SW480 (cell line): ENCODE results near the gene GNAI1.
"Not testable (repeated sequence)": the region's sequence is repeated elsewhere in the genome, so short reads cannot be mapped to it uniquely, and the experiment has no call there.

Experiments used
- DNase-seq: peaks from one replicate; pipeline ENCODE4 v3.0.0-alpha.2; 2016; ENCODE audit warnings: low spot score

GNAI1 gene

DNA sequence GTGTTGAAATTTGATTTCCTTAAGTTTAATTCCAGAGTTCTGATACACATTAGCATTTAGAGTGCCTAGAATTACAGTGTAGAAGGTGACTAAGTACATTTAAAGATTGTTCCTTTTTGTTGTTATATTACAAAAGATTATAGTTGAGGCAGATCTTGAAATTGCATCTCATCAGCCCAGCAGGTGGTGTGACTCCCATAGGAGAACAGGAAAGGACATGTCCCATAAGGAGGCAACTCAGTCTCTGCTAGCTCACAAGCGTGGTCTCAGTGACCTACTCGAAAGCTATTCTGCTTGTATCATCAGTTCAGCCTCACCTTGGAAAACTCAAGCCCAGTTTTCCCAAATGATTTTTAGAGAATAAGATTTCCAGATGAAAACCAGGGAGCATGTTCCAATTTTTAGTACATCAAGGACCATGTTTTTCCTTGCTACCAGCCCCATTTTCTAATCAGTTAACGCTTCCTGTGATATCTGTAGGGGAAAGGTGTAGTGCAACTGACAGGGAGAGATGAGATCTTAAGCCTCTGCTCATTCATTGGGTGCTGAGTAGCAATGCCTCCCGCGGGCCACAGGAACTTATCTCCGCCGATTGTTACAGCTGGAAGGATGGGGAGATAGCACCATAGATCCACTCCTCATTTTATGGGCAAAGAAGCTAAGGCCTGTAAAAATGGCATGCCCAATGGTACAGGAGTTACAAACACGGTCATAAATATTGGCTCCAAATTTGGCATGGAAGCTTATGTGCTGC is 1.1 kb upstream of the GNAI1 start:
- DNase-seq: peak; percentile 43

DNA sequence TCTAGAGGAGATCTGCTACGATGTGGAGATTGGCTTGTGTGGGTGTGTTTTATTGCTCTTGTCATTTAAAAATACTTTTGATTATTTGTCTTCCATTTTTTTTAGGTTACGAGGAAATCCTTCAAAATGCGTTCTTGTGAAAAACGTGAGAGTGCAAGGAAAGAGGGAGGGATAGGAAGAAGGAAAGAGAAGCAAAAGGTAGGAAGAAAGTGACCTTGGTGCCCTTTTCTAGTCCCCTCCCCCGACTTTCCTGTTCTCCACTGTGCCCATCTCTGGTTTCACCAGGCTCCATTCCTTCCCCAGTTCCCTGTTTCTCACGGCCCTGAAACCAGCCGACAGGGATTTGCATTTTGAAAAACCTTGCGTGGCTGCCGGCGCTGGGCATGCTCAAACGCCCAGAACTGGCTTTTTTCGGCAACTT is 506 bp upstream of the GNAI1 start:
- no peak for DNase-seq

DNA sequence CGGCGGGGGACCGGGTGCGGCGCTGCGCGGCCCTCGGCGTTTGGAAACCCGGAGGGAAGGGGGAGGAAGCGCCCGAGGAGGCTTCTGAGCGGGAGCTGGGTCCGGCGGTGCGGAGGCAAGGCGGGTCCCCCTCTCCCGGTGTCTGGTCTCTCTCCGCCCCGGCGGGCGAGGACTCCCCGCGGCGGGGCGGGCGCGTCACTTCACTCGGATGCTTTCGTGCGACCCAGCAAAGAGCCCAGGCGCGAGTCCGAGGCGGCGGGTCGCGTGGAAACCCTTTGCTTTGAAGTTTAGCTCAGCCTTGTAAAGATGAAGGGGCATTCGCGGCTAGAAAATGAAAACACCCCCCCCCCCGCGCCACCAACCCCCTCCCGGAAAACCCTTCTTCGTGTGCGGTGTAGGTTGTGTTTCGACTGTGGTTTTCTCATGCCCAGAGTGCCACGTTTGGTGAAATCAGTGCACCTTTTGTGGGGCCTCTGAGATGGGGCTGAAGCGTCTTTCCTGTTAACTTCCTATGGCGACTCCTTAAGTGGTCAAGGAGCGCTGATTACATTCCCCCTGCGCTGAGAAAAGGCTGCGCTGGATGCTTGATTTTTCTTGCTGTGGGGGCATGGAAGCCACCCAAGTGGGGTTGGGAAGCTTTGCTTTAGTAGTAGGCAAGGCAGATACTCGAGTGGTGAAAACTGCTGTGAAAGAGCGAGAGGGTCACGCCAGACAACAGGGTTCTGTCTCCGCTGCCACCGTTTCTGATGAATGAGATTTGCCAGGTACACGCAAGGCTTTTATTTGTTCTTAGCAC is 876 bp downstream of the GNAI1 start:
- DNase-seq: peak; percentile 52

DNA sequence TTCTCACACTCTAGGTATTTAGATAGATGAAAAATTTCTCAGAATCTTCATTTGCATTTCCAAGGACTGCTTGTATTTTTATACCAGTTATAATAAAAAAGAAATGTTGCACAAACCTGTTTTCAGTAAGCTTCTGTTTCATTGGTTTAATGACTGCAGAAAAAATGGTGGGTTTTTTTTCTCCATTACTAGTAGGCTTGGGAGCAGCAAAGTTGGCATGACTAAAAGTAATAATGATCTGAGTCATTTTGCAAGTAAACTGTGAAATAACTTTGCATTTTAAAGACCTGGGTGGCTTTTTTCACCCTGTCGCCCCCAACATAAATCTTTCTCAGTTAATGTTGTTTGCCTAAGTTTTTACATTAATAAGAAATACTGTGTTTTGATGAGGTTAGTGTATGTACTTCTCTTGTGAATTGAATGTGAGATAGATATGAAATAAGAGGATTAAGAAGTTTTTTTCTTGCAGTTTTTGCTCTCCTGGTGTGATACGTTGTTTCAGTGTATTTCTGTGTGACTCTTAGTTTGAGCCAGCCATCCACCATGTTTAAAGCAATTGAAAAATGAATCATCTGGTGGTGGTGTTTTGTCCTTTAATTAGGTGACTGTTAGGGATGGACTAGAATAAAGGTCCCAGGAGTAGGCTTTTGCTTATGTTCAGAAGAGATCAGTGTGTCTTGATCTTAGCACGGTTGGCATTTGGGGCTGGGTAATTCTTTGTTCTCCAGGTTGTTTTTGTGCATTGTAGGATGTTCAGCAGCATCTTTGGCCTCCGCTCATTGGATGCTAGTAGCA is 1.8 kb downstream of the GNAI1 start:
- peak; percentile 41 for DNase-seq

DNA sequence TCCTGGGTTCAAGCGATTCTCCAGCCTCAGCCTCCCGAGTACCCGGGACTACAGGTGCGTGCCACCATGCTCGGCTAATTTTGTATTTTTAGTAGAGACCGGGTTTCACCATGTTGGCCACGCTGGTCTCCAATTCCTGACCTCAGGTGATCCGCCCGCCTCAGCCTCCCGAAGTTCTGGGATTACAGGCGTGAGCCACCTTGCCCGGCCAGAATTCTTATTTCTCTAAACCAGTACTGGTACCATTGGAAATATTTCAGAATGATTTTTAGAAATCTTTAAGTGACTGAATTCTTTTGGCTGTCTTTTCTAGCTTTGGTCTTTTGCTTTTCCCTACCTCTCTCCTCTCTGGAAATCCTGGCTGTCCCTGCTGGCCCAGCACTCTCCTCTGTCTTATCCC is 2.8 kb downstream of the GNAI1 start:
- no peak for DNase-seq

DNA sequence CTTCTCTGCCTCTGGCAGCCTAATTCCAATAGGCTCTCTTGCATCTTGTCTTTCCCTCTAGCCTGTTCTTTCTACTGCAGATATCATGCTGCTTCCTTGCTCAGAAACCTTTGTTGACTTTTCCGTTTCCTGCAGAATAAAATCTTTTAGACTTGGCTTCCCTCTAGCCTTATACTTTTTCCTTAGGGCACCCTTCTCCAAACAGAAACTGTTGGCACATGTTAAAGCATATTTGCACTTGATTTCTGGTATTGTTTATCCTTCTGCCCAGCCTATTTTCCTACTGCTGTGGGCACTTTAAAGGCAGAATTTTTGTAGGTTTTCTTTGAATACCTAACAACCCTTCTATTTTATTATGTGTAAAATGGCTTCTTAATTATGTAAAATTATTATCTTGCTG is 4.6 kb downstream of the GNAI1 start:
- no peak for DNase-seq

DNA sequence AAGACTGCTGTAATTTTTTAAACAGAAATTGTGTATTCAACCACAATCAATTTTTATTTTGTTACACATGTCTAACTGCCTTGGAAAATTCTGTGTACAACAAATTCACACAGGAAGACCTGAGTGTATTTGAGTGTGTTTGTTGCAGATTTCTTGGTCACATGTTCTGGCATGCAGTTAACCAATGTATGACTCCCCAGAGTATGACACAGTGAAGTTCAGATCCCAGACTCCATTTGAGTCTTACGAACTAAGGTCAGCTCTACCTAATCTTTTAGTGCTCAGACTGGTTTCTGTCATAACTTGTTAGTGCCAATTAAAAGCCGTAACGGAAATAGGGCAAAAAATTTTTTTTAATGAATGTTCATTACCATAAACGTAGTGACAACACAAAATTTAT is 5.8 kb downstream of the GNAI1 start:
- no peak for DNase-seq

DNA sequence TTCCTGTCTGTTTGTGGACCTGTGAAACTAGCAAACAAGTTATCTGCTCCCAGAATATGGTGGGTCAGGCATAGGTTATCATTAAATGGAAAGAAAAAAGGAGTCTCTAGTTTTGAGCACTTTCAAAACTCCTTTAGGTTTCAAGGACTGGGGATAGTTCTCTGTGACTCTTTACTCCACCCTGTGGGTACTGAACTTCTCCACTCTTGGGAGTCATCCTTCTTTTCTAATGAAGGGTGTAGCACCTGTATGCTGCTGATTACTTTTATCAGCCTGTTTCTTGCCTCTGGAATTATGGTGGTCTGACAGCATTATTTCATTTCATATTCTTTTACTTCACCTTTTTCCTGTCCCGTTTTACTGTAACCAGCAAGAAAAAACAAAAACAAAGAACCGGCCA is 6.7 kb downstream of the GNAI1 start:
- DNase-seq: no peak

DNA sequence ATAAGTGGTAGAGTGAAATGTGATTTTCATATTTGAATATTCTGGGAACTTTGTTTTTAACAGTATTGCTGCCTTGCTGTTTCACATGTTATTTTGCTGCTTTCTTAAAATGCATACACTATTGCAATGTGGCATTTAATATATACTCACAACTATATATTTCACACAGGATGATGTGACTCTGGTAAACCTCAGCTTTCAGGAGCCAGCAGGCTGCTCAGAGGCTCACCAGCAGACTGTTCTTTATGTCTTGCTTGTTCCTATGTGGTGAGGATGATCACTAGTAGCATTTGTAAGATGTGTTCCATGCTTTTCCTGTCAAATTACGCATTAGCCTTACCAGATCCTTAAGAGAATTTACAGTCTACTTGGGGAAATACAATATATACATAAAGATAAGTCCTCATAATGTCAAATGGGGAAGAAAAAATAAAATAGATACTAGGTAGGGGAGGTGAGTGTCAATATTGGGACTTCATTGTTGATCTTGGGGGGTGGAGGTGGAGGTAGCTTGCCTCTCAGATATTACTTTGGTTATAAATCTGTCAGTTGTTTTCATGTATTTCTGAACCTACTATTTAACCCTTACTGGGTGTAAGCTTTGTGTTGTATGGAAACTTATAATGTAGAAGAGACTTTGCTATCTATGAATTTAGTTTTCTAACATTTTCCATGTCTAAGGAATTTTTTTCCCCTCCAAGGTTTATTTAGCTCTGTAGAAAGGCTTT is 8.4 kb downstream of the GNAI1 start:
- no peak for DNase-seq

DNA sequence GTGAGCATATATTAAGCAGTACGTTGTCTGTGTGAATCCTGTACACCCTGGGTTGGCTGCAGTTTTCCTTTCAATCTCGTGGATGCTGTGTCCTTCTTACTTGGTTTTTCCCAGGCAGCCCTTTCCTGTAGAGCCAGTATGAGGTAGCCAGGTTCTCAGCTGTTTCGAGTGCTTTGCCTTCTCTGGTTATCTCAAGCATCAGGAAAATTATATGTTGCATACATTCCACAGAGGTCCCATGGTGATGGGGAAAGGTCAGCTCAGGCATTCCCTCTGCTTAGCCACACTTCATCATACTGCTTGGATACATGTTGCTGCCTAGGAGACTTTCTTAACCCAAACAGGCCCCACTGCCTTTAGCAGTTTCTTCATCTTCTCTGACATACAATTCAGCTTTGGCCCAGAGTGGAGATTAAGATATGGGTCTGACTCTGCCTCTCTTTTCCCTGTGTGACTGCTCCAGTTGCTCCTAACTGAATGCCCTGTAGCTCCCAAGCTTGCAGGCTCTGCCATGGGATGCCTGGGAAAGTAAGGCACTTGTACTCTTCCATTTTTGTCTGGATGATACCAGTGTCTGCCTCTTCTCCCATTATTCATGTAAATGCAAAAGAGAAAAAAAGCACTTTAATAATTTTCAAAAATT is 11.3 kb downstream of the GNAI1 start:
- DNase-seq: no peak

DNA sequence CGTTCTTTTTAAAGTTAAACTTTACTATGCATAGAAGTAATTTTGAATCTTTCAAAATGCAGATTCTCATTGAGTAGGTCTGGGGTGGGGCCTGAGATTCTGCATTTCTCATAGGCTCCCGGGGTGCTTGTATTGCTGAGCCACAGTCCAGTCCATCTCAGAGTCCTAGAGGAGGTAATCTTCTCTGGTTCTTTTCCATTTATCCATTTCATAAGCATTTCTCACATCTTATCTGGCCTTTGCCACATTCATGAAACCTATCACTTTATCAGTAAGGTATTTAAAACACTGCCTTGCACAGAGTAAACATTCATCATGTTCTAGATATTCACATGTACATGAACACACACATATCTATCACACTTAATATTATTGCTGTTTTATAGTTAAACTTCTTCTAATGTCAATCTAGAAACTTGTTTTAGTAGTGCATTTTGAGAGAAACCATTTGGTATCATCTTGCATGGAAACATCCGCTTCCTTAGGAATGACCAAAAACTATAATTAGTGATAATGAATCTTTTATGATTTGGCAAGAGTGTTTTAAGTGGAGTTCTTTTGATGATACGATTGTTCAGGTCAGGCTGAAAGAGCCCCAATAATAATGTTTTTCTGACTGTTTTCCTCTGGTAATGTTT is 12.0 kb downstream of the GNAI1 start:
- DNase-seq: no peak

DNA sequence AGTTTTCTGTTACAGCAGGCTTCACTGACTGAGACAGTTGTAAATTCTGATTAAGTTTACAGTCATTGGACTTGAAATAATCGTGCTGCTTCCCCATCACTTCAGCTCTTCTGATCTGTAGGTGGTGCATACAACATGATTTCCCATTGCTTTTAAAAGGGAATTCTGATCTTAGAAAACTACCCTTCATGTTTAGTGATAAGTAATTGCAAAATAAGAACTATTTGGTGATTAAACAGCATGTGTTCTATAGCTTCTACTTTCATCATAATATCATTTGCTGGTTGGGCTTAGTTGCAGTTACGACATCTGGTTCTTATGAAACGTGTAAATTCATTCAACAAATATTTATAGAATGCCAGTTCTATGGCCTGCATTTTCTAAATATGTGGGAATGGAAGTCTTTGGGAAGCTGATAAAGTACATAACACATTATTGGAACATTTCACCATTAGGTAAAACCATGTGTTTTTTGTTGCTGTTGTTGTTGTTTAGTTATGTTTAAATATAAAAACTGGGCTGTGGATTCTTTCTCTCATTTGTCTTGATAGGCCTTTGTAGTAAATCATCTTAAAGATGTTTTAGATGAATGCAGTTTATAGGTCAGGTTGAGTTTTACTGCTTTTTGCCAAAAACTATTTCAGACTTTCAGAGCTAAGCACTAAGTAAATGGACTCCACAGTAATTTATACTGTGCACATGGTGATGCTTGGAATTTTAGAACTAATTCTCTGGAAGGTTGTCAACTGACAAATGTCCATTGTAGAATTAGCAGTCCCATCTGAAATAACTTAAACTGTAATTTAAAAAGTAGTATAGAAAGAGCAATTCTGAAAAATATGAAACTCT is 13.1 kb downstream of the GNAI1 start:
- DNase-seq: no peak

DNA sequence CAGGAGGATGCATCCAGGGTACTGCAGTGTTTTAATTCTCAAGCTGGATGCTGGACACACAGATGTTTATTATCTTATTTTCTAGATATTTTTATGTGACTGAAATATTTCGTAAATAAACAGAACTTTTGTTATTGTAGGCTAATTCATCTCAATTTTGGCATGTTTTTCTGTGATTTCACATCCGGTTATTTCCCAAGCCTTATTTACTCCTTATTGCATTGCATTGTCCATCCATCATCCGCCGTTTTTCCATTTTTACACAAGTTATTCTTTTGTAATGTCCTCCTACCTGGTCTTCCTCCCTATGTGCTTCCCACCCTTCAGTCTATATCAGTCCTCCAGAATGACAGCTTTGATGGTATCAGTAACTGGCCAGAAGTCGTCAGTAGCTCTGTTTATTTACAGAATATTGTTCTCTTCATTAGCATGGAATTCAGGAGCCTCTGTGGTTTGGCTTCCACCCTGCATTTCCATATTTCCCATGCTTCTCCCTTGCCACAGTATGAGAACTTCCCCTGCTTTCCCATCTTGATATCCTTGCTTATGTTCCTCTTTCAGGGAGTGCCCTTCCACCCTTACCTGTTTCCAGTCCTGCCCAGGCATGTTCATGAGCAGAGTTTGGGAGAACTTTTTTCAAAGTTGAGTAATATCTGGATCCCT is 16.1 kb downstream of the GNAI1 start:
- DNase-seq: peak; percentile 94

DNA sequence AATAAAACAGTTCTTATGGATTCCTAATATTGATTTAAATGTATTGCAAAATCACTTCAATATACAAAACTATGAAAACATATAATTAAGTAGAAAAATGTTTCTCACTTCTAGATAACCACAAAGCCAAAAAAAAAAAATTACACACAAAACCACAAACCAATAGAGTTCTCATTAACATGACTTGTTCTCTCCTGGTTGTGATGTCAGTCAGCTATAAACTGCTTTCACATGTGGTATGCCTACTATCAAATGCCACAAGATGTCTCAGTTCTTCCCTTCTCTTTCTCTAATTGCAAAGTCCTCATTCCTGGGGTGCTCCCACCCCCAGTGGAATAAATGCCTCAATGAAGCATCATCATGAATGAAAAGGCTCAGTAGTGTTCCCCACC is 16.6 kb downstream of the GNAI1 start:
- DNase-seq: peak; percentile 73

DNA sequence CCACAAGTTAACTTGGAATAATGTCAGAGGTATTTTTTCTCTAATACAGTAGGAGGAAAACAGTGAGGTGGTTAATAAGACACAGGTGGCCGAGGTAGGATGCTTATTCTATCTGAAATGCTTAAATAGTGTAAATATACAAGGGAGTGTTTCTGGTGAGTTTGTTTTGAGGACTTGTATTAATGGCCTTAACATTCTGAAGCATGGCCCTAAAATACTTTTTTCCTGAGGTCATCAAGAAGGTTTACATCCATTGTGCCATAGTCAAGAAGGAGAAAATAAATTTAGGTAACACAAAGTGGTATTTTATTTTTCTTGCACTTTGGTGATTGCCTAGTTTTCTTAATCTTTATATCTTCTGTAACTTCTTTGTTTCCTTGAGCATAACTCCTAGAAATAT is 18.8 kb downstream of the GNAI1 start:
- no peak for DNase-seq

DNA sequence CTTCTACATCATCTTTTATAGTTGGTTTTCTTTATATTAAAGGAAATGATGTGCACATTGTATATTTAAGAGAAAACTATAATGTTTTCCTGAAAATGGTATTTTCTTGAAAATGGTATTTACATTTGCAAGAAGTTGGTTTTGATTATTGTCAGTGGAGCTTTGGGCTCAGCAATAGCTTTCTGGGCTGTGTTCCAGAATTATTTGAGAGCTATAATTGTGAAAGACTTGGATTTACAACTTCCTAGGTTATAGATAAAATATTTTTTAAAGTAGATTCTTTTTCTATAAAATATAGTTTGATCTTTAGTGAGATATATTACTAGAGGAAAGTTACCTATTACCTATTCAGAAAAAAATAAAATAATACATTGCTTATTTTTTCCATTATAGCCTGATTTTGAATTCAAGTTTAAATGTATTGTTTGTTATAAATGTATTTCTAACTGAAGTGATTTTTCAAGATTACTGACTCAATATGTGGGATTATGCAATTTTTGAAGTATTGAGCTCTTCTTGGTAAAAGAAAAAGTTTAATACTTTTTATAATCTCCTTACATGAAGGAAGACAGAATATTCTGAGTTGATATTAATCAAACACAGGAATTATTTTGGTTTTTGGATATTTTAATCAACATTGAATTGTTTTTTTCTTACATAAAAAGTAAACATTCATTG is 20.2 kb downstream of the GNAI1 start:
- DNase-seq: no peak

DNA sequence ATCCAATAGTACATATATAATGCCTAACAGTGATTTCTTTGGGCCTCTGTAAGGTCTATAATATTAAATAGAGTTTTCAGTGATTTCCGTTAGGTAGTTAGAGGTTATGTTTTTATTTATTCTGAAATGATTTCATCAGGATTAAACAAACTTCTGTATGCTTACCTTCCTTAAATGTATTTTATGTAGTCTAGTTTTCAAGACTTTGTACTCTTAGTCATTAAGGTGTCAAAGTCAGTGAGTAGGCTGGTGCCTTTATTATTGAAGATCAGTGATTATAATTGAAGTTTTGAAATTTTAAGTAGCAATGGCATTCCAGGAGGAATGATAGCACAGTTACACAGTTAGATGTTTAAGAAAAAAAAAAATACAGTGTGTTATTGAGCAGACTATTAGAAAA is 20.7 kb downstream of the GNAI1 start:
- DNase-seq: no peak

DNA sequence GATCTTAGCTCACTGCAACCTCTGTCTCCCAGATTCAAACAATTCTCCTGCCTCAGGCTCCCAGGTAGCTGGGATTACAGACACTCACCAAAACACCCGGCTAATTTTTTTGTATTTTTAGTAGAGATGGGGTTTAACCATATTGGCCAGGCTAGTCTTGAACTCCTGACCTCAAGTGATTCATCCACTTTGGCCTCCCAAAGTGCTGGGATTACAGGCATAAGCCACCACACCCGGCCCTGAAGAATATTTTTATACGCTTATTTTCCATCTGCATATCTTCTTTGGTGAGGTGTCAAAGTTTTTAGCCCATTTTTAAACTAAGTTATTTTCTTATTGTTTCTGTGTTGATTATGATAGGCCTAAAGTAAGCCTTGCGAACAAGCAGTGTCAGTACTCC is 23.1 kb downstream of the GNAI1 start:
- DNase-seq: not testable (repeated sequence)

DNA sequence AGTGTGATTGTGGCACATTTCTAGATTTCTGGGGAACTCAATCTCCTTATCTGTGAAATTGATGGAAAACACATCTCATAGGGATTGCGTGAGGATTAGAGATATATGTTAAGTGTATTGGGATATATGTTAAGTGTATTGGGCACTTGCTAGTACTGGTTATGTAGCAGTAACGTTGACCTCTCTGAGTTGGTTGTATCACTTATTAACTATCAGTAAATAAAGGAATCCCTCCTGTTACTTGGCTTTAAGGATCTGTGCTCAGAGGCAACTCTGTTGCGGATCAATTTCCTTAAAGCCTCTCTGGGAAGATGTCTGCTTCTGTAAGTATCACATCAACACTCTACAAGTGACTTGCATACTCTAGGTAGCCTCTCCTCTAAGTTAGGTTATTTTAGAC is 25.2 kb downstream of the GNAI1 start:
- DNase-seq: no peak
